ENCODE results near the gene CEP57L1.

The CEP57L1 gene

GRCh38 chr6:109059153-109059552 lies 36.2 kb upstream of the CEP57L1 start:
- DNase-seq, result no peak
- WGBS, result 81% methylated on average over 2 of the region's 3 CpGs
- no peak overlapping the region for H4K8ac ChIP-seq (ENCODE audit: low read length)
- H3K23ac ChIP-seq (ENCODE audit: low read length in 2 of 2), result no peak overlapping the region
- no peak overlapping the region for H2AFZ ChIP-seq (ENCODE audit: low read depth, low read length)
- no peak overlapping the region for H2AK5ac ChIP-seq (ENCODE audit: low read length, severe bottlenecking)
- no peak overlapping the region for H3K4ac ChIP-seq (ENCODE audit: low read depth in 1 of 2, low read length in 2 of 2)
- no peak overlapping the region for H3K4me2 ChIP-seq (ENCODE audit: low read length, poor library complexity, severe bottlenecking)
- no peaks in the 10 kb centered on the region for H3K36me3 ChIP-seq (ENCODE audit: control insufficient read depth in 1 of 2, insufficient read depth in 2 of 2, low read depth in 1 of 2, low read length in 2 of 2)
- H2BK15ac ChIP-seq (ENCODE audit: low read depth, poor library complexity, severe bottlenecking), result no peak overlapping the region
- H2BK120ac ChIP-seq (ENCODE audit: low read depth, low read length), result no peak overlapping the region
- H3K4me3 ChIP-seq (ENCODE audit: insufficient read depth in 1 of 2, low read depth in 1 of 2, low read length in 2 of 2), result no peak overlapping the region
- no peaks in the 10 kb centered on the region for H3K27me3 ChIP-seq (ENCODE audit: control insufficient read depth in 1 of 2, insufficient read depth in 1 of 2, low read length in 2 of 2)
- H3K18ac ChIP-seq (ENCODE audit: low read depth in 1 of 2, low read length in 2 of 2), result no peak overlapping the region
- H2BK5ac ChIP-seq (ENCODE audit: low read depth, low read length, poor library complexity, severe bottlenecking), result no peak overlapping the region
- no peak overlapping the region for H2BK12ac ChIP-seq (ENCODE audit: low read length in 2 of 2)
- H3K14ac ChIP-seq (ENCODE audit: low read length in 2 of 2), result no peak overlapping the region
- no peak overlapping the region for H3K27ac ChIP-seq (ENCODE audit: low read length, poor library complexity, severe bottlenecking)
- peak overlapping the region; percentile 25 for H3K9ac ChIP-seq (ENCODE audit: low read length)
- H3K4me1 ChIP-seq (ENCODE audit: control insufficient read depth, insufficient read depth, low read depth, low read length), result peaks cover 3% of the 10 kb centered on the region
- H3K79me1 ChIP-seq (replicated peaks; ENCODE audit: low read length, poor library complexity, severe bottlenecking), result peaks cover 18% of the 10 kb centered on the region
- H3K9me3 ChIP-seq (ENCODE audit: control insufficient read depth, low read length), result no peaks in the 10 kb centered on the region
- H4K91ac ChIP-seq (ENCODE audit: low read length), result no peak overlapping the region

DNA sequence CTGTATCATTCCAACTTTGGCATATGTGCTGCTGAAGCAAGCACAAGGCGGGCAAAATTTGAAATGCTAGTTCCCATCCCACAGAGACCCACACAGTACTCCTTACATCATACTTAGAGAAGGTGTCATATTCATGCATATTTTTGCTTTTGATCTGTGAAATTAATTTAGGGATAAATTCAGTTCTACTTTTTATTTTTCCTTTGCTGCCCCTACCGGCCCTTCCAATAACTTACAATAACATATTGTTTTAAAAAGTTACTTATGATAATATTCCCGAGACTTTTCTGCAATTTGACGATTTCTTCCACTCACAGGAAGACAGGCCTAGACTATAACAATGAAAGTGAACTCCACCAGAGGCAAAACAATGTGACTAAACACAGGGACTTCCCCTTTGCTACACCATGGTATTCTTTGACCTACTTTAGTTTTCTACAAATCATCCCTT lies 35.7 kb upstream of the CEP57L1 start:
- no peaks in the 10 kb centered on the region for H3K36me3 ChIP-seq (ENCODE audit: control insufficient read depth in 1 of 2, insufficient read depth in 2 of 2, low read depth in 1 of 2, low read length in 2 of 2)
- H3K79me1 ChIP-seq (replicated peaks; ENCODE audit: low read length, poor library complexity, severe bottlenecking), result peaks cover 18% of the 10 kb centered on the region
- H3K18ac ChIP-seq (ENCODE audit: low read depth in 1 of 2, low read length in 2 of 2), result no peak overlapping the region
- peaks cover 3% of the 10 kb centered on the region for H3K4me1 ChIP-seq (ENCODE audit: control insufficient read depth, insufficient read depth, low read depth, low read length)
- no peak overlapping the region for H2BK120ac ChIP-seq (ENCODE audit: low read depth, low read length)
- H2AK5ac ChIP-seq (ENCODE audit: low read length, severe bottlenecking), result no peak overlapping the region
- H3K4me2 ChIP-seq (ENCODE audit: low read length, poor library complexity, severe bottlenecking), result no peak overlapping the region
- no peak overlapping the region for H2BK15ac ChIP-seq (ENCODE audit: low read depth, poor library complexity, severe bottlenecking)
- H2AFZ ChIP-seq (ENCODE audit: low read depth, low read length), result no peak overlapping the region
- H2BK12ac ChIP-seq (ENCODE audit: low read length in 2 of 2), result no peak overlapping the region
- H3K27me3 ChIP-seq (ENCODE audit: control insufficient read depth in 1 of 2, insufficient read depth in 1 of 2, low read length in 2 of 2), result no peaks in the 10 kb centered on the region
- H3K23ac ChIP-seq (ENCODE audit: low read length in 2 of 2), result no peak overlapping the region
- no peak overlapping the region for H3K4ac ChIP-seq (ENCODE audit: low read depth in 1 of 2, low read length in 2 of 2)
- no peak overlapping the region for H3K4me3 ChIP-seq (ENCODE audit: insufficient read depth in 1 of 2, low read depth in 1 of 2, low read length in 2 of 2)
- no peak overlapping the region for H3K14ac ChIP-seq (ENCODE audit: low read length in 2 of 2)
- no peaks in the 10 kb centered on the region for H3K9me3 ChIP-seq (ENCODE audit: control insufficient read depth, low read length)
- H4K91ac ChIP-seq (ENCODE audit: low read length), result no peak overlapping the region
- no peak overlapping the region for H2BK5ac ChIP-seq (ENCODE audit: low read depth, low read length, poor library complexity, severe bottlenecking)
- H3K9ac ChIP-seq (ENCODE audit: low read length), result peak overlapping the region; percentile 25
- no peak overlapping the region for H3K27ac ChIP-seq (ENCODE audit: low read length, poor library complexity, severe bottlenecking)
- WGBS, result 88% methylated on average over 3 of the region's 4 CpGs
- peak; percentile 15 for DNase-seq
- no peak overlapping the region for H4K8ac ChIP-seq (ENCODE audit: low read length)

DNA sequence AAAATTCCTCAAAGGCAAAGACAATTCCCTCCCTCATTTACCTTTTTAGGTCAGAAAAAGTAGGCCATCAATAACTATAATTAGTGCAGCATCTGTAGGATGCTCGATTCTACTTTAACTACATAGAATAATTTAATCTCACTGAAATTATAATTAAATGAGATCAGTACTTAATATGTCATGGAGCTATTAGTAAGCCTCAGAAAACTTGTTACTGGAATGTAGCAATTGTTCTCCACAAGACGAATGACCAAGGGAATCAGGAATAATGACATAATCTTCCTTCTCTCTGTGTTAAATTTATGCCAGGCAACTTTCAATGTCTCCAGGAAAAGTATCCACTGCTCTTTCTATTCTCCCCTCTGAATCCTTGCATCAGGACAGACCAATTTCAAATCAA lies 34.7 kb upstream of the CEP57L1 start:
- H3K23ac ChIP-seq (ENCODE audit: low read length in 2 of 2), result no peak overlapping the region
- H3K9ac ChIP-seq (ENCODE audit: low read length), result peak overlapping the region; percentile 25
- 93% methylated on average over 1 of the region's 2 CpGs for WGBS
- H4K91ac ChIP-seq (ENCODE audit: low read length), result no peak overlapping the region
- H2BK15ac ChIP-seq (ENCODE audit: low read depth, poor library complexity, severe bottlenecking), result no peak overlapping the region
- H3K18ac ChIP-seq (ENCODE audit: low read depth in 1 of 2, low read length in 2 of 2), result no peak overlapping the region
- no peak overlapping the region for H2BK12ac ChIP-seq (ENCODE audit: low read length in 2 of 2)
- H3K9me3 ChIP-seq (ENCODE audit: control insufficient read depth, low read length), result no peaks in the 10 kb centered on the region
- no peak overlapping the region for H4K8ac ChIP-seq (ENCODE audit: low read length)
- no peak overlapping the region for H3K27ac ChIP-seq (ENCODE audit: low read length, poor library complexity, severe bottlenecking)
- H3K27me3 ChIP-seq (ENCODE audit: control insufficient read depth in 1 of 2, insufficient read depth in 1 of 2, low read length in 2 of 2), result no peaks in the 10 kb centered on the region
- no peak overlapping the region for H3K4ac ChIP-seq (ENCODE audit: low read depth in 1 of 2, low read length in 2 of 2)
- no peaks in the 10 kb centered on the region for H3K36me3 ChIP-seq (ENCODE audit: control insufficient read depth in 1 of 2, insufficient read depth in 2 of 2, low read depth in 1 of 2, low read length in 2 of 2)
- H3K4me1 ChIP-seq (ENCODE audit: control insufficient read depth, insufficient read depth, low read depth, low read length), result peaks cover 3% of the 10 kb centered on the region
- no peak overlapping the region for H2AFZ ChIP-seq (ENCODE audit: low read depth, low read length)
- no peak overlapping the region for H3K4me2 ChIP-seq (ENCODE audit: low read length, poor library complexity, severe bottlenecking)
- no peak overlapping the region for H2AK5ac ChIP-seq (ENCODE audit: low read length, severe bottlenecking)
- H2BK5ac ChIP-seq (ENCODE audit: low read depth, low read length, poor library complexity, severe bottlenecking), result no peak overlapping the region
- DNase-seq, result no peak
- H3K4me3 ChIP-seq (ENCODE audit: insufficient read depth in 1 of 2, low read depth in 1 of 2, low read length in 2 of 2), result no peak overlapping the region
- peaks cover 16% of the 10 kb centered on the region for H3K79me1 ChIP-seq (replicated peaks; ENCODE audit: low read length, poor library complexity, severe bottlenecking)
- H2BK120ac ChIP-seq (ENCODE audit: low read depth, low read length), result no peak overlapping the region
- H3K14ac ChIP-seq (ENCODE audit: low read length in 2 of 2), result no peak overlapping the region

- no peak for DNase-seq
- no peaks in the 10 kb centered on the region for H3K36me3 ChIP-seq (ENCODE audit: control insufficient read depth in 1 of 2, insufficient read depth in 2 of 2, low read depth in 1 of 2, low read length in 2 of 2)
Measured at GRCh38 chr6:109062216-109062615, 33.1 kb upstream of the CEP57L1 start.

More at GRCh38 chr6:109062216-109062615, 33.1 kb upstream of the CEP57L1 start:
- H2AFZ ChIP-seq (ENCODE audit: low read depth, low read length), result no peak overlapping the region
- H3K79me1 ChIP-seq (replicated peaks; ENCODE audit: low read length, poor library complexity, severe bottlenecking), result peaks cover 12% of the 10 kb centered on the region
- H2BK12ac ChIP-seq (ENCODE audit: low read length in 2 of 2), result no peak overlapping the region
- no peak overlapping the region for H2BK120ac ChIP-seq (ENCODE audit: low read depth, low read length)
- no peak overlapping the region for H3K4me3 ChIP-seq (ENCODE audit: insufficient read depth in 1 of 2, low read depth in 1 of 2, low read length in 2 of 2)
- H2BK15ac ChIP-seq (ENCODE audit: low read depth, poor library complexity, severe bottlenecking), result no peak overlapping the region
- H3K14ac ChIP-seq (ENCODE audit: low read length in 2 of 2), result peak overlapping the region in 1 of 2 experiments; percentile 2
- no peak overlapping the region for H3K4me2 ChIP-seq (ENCODE audit: low read length, poor library complexity, severe bottlenecking)
- no peak overlapping the region for H4K91ac ChIP-seq (ENCODE audit: low read length)
- 82% methylated on average over 3 of the region's 5 CpGs for whole genome bisulfite sequencing
- H3K9me3 ChIP-seq (ENCODE audit: control insufficient read depth, low read length), result no peaks in the 10 kb centered on the region
- H3K27ac ChIP-seq (ENCODE audit: low read length, poor library complexity, severe bottlenecking), result no peak overlapping the region
- H2AK5ac ChIP-seq (ENCODE audit: low read length, severe bottlenecking), result no peak overlapping the region
- H4K8ac ChIP-seq (ENCODE audit: low read length), result no peak overlapping the region
- H3K18ac ChIP-seq (ENCODE audit: low read depth in 1 of 2, low read length in 2 of 2), result no peak overlapping the region
- peaks cover 2% of the 10 kb centered on the region for H3K4me1 ChIP-seq (ENCODE audit: control insufficient read depth, insufficient read depth, low read depth, low read length)
- H3K23ac ChIP-seq (ENCODE audit: low read length in 2 of 2), result no peak overlapping the region
- H3K9ac ChIP-seq (ENCODE audit: low read length), result no peak overlapping the region
- no peak overlapping the region for H3K4ac ChIP-seq (ENCODE audit: low read depth in 1 of 2, low read length in 2 of 2)
- no peak overlapping the region for H2BK5ac ChIP-seq (ENCODE audit: low read depth, low read length, poor library complexity, severe bottlenecking)
- no peaks in the 10 kb centered on the region for H3K27me3 ChIP-seq (ENCODE audit: control insufficient read depth in 1 of 2, insufficient read depth in 1 of 2, low read length in 2 of 2)
